Activated CD8-positive, alpha-beta memory T cell treated with anti-CD3 and anti-CD28 coated beads for 1 hour (primary cell): ENCODE results near the gene RHBDL3.
"Not testable (repeated sequence)": the region's sequence is repeated elsewhere in the genome, so short reads cannot be mapped to it uniquely, and the experiment has no call there.

ENCODE experiments used
- DNase-seq, 2 donors: peaks; one replicate each; pipeline ENCODE4 v3.0.0-alpha.2; 2020; ENCODE audit warnings: low read depth in 1 of 2; ENCODE audit errors: extremely low read depth in 1 of 2

The RHBDL3 gene, protein sequence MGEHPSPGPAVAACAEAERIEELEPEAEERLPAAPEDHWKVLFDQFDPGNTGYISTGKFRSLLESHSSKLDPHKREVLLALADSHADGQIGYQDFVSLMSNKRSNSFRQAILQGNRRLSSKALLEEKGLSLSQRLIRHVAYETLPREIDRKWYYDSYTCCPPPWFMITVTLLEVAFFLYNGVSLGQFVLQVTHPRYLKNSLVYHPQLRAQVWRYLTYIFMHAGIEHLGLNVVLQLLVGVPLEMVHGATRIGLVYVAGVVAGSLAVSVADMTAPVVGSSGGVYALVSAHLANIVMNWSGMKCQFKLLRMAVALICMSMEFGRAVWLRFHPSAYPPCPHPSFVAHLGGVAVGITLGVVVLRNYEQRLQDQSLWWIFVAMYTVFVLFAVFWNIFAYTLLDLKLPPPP

DNA sequence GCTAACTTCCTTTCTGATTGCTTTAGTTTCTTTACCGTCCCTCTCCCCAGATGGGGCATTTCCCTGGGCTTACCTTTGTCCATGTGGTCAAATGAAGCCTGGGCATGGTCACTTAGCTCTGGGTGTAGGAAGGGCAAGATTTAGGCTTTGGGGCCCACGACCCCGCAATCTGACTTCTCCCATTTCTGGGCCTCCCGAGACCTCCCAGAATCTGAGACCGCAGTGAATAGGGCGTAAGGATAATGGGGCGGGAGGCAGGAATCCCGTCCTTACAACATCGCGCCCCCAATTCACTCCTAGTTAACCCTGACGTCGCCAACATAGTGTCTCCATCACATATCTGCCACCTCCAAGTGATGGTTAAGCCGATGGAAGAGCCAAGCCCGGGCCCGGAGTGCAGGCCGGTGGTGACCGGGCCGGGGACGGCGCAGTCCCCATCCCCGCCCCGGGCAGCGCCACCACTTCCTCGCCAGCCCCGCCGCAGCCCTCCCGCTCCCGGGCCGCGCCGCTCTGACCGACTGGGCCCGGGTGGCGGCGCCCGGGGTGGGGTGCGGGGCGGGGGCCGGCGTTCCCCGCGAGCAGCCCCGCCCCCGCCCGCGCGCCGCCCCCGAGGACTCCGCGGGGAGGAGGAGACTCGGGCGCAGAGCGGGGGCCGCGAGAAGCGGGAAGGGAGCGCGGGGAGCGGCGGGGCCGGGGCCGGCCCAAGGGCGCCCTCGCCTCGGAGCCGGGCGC is at the start of gene RHBDL3:
TSS of gene RHBDL3 (plus strand) at position 641 of the 732 bp plus-strand sequence. CDS start 358 bp downstream, outside the sequence.
- no peak for DNase-seq

DNA sequence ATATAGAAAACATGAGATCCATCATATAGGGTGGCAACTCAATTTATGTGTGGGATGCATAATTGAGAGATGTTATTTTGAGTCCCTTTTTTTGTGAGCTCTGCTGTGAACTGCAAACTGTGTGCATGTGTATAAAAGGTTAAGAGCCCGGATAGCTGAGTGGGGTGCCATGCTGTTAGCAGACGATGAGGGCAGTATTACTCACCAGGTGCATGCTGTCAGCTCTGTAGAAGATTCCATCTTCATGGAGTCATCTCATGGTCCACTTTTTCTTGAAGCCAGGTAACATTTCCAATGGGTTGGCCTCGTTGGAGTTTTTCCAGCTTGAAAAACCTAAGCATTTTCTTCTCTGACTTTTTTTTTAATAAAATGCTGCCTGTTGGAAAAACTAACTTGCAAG is 43.0 kb upstream of the RHBDL3 start:
- no peak for DNase-seq

DNA sequence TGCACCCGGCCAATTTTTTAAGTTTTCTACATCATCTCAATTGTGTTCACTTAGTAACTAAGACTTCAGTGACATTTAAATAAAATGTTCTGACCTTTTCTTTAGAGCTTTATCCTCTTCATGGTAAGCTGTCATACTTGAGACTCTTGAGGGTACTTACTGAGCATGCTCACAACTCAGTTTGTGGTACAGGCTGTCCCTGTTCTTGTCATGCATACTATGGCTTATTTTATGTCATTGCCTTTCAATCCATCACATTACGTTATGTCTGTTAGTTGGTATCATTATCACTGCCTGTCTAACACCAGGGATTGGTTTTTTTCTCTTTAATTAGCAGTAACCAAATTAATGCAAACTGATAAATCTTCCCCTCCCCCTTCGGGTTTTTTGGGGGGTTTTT is 41.9 kb upstream of the RHBDL3 start:
- no peak for DNase-seq

DNA sequence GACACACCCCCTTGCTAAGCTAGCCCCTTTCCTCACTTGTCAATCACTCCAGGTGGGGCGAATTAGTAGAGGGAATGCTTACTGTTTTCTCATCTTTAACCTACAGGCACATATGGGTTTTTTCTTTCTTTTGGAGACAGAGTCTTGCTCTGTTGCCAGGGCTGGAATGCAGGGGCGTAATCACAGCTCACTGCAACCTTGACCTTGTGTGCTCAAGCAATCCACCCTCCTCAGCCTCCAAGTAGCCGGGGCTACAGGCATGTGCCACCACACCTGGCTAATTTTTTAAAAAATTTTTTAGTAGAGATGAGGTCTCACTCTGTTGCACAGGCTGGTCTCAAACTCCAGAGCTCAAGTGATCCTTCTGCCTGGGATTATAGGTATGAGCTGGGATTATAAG is 38.7 kb upstream of the RHBDL3 start:
- no peak for DNase-seq

DNA sequence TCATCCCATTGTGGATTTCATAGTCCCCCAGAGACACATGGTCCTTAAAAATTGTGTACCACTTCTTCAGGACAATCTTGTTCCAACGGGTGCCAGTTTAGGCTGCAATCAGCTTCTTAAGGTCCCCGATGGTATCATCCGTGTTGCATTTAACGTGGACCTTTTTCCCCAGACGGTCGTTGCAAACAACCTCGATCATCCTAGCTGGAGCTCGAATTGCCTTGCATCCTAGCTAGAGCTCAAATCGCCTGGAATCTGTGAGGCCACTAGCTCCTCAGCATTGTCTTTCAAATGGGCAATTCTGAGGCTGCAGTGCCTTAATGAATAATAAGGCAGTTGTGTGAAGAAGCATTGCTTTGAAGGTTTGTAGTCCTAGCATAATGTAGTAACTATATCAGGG is 37.7 kb upstream of the RHBDL3 start:
- no peak for DNase-seq

DNA sequence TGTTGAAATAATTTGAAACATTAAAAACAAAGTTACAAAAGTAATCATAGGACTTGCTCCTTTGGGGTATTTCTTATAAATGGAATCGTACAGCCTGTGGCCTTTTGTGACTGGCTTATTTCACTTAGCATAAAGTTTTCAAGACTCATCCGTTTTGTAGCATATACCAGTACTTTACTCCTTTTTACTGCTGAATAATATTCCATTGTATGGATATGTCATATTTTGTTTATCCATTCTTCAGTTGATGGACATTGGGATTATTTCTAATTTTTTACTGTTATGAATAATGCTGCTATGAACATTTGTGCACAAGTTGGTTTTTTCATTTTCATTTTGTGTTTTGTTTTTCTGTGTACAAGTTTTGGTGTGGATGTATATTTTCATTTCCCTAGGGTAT is 30.0 kb upstream of the RHBDL3 start:
- no peak for DNase-seq

DNA sequence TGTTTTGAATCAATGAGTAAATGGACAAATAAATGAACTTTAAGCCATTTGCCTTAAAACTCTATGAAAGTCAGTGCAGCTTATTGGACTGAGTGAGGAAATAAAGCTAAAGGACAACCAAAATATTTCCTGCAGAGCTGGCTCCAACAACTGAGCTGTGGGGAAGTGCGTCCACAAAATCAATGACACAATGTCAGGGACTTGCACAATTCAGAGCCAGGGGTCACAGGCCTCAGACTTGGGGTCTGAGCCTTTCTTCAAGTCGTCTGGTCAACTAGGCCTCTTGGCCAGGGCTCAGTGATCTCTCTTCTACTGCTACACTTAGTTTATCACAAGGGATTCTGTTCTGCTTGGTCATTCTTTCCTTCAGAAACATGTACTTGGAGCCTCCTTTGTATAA is 26.2 kb upstream of the RHBDL3 start:
- DNase-seq, result no peak

DNA sequence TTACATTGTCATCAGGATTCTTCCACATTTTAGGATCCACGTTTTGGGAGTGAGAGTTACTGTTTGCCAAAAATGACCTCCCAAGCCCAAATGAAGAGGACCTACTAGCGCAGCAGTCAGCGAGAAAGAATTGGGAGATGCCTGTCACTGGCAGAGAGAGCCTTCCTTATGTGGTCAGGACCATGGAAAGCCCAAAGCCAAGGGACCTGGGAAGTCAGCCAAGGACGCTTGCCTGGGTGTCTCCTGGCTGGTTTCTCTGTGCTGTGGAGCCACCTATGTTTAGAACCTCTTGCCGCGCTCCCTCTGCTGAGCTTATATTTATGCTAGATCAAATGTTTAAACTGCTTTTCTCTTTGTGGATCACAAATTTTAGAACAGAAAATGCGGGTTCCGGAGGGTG is 24.9 kb upstream of the RHBDL3 start:
- no peak for DNase-seq

DNA sequence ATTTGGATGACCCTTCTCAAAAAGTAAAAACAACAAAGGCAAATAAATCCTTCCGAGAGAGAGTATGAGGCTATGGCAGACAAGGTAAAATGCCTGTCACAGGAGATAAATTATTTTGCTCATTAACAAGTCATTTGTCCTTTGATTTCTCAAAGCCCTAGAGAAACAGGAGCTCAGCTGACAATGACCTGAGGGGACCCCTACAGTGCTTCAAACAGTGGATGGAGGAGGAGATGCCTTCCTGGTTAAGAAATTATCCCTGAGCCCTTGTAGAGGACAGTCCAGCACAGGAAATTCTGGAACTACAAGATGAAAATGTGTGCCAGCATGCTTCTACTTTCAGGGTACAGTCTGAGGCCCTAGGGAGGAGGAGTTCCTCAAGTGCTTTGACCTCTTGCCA is 24.0 kb upstream of the RHBDL3 start:
- DNase-seq, result no peak

DNA sequence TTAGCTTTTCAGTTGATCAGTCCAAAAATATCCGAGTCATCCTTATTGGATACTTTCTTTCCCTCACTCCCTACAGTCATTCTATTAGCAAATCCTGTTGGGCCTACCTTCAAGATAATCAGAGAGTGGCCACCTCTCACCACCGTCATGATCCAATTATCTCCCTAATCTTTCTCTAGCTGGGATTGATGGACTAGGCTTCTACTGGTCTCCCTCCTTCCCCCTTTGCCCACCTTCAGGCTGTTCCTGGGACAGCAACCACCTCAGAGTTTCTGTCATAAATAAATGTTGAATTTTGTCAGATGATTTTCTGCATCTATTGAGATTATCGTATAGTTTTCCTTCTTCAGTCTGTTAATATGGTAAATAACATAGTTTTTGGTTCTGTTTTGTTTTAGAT is 16.2 kb upstream of the RHBDL3 start:
- DNase-seq, result no peak

DNA sequence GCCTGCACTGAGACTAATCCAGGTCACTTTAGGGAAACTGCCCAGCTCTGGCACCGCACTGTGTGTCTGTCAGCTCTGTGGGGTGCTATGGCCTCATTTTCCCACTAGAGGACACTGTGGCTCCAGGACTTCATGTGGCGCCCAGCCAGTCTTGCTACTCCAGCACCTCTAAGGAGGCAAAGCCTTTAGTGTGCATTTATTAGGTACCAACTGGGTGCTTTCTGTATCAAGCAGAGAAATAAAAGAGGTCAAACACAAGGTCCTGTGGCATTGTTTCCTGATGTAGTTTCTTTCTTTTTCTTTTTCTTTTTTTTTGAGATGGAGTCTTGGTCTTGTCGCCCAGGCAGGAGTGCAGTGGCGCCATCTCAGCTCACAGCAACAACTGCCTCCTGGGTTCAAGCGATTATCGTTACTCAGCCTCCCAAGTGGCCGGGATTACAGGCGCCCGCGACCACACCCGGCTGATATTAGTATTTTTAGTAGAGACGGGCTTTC is 12.5 kb upstream of the RHBDL3 start:
- peak in 1 of 2 donors; percentile 18 for DNase-seq

DNA sequence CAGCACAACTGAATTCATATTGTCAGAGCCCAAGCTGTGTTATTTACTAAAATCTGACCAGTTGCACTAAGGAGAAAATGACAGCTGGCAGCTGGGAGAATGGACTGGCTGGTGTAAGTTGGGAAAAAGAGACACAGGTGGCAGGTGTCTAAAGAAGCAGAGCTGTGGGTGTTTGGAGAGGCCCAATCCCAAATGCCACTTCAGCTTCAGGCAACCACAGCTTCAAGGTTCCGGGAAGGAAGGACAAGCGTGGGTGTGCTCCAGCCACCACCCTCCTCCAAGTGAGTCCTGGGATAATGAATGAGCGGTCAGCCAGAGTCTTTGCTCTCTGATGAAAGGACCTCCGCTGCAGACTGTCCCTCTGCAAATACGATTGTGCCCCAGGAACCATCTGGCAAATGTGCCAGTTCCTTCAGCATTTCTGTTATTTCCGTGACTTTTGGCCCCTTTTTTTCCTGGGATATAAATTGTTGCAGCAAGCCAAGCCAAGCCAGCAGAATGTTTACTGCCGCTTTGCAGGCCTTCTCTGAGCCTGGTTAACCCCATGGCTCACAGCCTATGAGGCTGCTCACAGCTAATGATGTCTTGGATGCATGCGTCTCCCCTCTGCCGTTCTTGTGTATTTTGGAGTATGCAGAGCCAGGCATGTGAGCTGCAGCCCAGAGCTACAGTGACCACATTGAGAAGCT is 9.5 kb upstream of the RHBDL3 start:
- no peak for DNase-seq

DNA sequence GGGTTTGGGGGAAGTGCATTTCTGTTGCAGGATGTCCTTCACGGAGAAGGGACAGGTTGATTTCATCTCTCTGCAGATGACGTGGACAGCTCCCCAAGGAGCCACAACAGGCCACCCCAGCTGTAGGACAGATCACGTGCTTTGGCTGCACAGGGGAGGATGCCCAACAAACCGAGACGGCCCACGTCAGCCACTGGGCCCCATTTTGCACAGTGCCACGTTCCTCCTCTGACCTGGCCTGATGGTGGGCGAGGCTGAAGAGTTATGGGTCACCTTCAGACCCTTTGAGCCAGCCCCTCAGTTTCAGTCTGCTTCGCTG is 9.0 kb upstream of the RHBDL3 start:
- no peak for DNase-seq

DNA sequence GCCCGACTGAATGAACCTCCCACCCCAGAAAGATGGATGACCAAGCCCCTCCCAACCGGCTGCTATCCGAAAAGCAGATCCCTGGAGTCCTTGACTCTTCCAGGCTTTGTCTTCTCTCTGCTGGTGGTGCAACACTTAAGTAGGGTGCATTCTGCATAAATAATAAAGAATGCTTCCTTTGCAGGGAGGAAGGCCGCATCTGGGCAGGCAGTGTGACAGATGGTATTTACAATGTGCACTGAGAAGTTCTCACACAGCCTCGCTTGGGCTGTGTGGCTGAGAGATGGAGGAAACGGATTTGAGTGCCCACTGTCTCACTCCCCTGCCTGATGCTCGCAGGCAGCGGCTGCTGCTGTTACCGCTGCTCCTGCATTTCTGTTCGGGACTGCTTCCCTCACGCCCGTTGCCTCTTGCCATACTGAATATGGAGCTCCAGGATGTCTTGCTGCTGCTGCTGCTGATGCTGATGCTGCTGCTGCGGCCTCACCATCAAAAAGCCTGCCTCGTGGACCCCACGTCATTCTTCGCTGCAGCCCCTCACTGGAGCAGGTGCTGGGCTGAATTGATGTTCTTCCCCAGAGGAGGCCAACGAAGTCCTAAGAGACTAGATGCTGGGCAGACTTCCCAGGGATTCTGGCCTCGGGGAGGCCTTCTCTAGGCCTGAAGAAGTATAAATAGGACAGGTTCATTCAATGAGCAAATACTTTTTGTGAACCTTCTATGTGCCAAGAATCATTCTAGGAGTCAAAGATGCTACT is 7.1 kb upstream of the RHBDL3 start:
- no peak for DNase-seq

DNA sequence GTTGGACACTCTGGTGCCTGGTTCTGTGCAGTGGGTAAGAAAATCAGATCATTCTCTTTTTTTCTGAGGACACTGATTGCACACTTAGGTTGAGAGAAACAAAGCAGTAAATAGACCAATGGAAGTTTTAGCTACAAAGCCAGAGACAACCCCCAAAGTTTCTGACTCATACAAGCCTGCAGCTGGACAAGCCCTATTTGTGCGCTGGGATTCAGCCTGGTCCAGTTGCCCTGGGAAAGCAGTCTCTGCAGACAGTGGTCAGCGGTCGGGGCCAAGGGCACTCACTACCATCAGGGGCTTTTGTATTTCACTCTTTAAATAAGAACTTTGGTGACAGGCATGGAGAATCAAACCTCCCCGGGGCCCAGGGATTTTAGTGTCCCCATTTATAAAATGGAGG is 6.0 kb upstream of the RHBDL3 start:
- no peak for DNase-seq

DNA sequence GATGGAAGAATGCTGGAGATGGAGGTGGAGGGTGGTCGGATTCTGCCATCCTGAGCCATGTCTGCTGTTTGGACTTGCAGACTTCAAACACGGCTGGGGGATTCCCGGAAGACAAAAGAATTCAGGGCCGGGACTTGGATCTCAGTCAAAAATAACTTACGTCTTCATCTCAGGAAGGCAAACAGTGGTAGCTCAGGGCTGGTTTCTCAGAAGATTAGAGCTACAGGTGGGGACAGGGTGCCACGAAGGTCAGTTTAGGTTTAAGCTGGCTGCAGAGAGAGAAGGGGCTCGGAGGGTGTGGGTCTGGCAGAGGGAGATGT is 4.3 kb upstream of the RHBDL3 start:
- DNase-seq, result no peak

DNA sequence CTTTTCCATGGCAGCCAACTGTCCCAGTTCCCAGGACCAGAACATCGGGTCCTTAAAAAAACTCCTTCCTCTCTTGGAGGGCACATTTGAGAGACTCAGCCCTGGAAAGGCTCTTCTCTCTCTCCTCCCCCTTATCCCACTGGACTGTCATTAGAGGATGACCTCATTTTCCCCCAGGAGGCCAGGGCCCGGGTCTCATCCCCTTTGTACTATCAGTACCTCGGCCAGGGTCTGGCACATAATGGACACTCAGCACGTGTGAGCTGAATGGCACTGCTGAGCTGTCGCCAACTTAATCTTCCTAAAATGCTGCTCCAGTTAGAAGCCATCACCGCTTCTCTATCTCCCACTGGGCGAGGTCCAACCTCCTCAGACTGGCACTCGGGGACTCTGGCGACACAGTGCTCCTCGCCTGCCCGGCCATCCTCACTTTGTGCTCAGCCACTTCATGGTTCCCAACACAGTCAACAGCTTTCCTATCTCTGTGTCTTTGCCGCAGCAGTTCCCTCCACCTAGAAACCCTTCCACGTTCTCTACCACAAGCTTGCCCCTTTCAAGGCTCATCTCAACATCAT is 3.6 kb upstream of the RHBDL3 start:
- DNase-seq, result no peak

DNA sequence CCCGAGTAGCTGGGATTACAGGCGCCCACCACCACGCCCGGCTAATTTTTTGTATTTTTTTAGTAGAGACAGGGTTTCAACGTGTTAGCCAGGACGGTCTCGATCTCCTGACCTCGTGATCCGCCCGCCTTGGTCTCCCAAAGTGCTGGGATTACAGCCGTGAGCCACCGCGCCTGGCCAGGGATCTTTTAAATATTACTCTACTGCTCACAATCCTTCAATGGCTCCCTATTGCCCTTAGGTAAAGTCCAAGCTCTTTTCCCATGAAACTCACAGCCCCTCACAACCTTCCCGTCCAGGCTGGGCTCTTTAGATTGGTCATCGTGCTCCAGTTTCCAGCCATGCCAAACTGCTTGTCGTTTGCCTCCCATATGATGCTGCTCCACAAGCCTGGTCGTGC is 2.1 kb upstream of the RHBDL3 start:
- not testable (repeated sequence) for DNase-seq

DNA sequence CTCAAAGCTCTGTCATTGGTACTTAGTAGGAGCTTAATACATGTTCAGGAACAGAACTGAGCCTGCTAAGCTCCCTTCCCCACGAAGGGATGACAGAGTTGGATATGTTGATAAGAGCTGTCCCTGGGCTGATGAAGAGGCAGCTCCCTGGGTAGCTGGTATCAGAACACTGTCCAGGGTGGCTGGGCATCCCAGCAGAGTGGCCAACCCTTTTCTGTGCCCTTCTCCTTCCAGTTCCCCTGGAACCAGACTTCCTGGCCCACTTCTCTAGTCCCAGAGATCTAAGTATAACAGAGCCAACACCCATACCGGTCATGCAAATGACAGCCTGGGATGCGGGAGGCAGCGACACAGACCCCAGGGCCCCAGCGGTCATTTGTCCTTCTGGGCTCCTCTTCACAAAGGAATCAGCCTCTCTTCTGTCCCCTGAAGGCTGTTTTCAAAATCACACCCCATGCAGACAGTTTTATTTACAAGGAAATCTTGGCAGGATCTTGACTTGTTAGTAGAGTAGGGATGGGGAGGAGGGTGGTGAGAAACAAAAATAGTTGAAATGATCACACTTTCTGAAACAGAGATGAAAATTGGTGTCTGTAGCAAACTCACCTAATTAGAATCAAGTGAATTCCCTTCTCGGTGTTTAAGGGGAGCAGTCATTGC is 1.4 kb upstream of the RHBDL3 start:
- no peak for DNase-seq

DNA sequence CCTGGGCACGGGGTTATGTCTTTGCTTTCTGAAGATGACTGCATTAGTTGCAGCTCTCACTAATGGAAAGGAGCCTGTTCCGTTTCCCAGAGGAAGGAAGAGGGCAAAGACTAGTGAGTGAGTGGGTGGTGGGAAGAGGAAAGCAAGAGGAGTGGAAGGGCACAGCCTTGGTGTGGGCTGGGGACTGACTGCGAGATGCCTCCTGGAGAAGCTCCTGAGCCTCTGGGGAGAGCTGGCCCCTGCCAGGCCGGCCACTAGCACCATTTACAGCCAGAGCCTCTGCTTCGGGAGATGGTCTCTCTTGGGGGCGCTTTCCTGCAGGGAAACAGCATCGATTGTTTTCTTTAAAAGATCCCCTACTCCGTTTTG is 825 bp upstream of the RHBDL3 start:
- no peak for DNase-seq

DNA sequence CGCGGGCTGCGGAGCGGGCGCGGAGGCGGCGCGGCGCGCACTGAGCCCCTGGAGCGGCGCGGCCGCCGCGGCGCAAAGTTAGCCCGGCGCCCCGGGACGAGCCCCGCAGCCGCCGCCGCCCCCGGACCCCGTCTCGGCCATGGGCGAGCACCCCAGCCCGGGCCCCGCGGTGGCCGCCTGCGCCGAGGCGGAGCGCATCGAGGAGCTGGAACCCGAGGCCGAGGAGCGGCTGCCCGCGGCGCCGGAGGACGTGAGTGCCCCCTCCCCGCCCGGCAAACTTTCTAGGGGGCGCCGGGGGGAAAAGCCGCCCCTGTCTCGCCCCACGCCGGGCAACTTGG is 388 bp downstream of the RHBDL3 start:
- DNase-seq, result no peak
